Fibroblast of pulmonary artery (primary cell): ENCODE data around the gene PRKG2.
A peak's percentile ranks its signal among the peaks of the same experiment; 100 is the strongest.

Experiments used
- DNase-seq: peaks from one replicate; pipeline ENCODE4 v3.0.0-alpha.2; 2010; ENCODE audit warnings: low read depth
- H3K4me3 ChIP-seq: replicated peaks from 2 replicates; pipeline ENCODE4 v1.5.1; 2011; ENCODE audit warnings: low read depth, mild to moderate bottlenecking, control low read depth, low read length, moderate library complexity
- CTCF ChIP-seq: IDR thresholded peaks from 2 replicates; pipeline ENCODE4 v1.5.1; 2011; ENCODE audit warnings: mild to moderate bottlenecking, control low read depth, low read length, inconsistent platforms; ENCODE audit errors: missing control alignments

The PRKG2 gene

GRCh38 chr4:81040012-81040659 is 174.9 kb downstream of the PRKG2 start:
- DNase-seq, result peak; percentile 50
- peak; percentile 78 for TF ChIP-seq CTCF

GRCh38 chr4:81039351-81039972 is 175.6 kb downstream of the PRKG2 start:
- no peak for DNase-seq
- H3K4me3 ChIP-seq, result no peak overlapping the region
- TF ChIP-seq CTCF, result no peak

More at GRCh38 chr4:81040012-81040659, 174.9 kb downstream of the PRKG2 start:
- no peak overlapping the region for H3K4me3 ChIP-seq

- TF ChIP-seq CTCF, result no peak
- no peak overlapping the region for H3K4me3 ChIP-seq
- no peak for DNase-seq
Measured at GRCh38 chr4:81038636-81039350, 176.2 kb downstream of the PRKG2 start.
